ENCODE results near the gene KAZN. TPM values are rescaled to one million over a fixed set of nuclear protein-coding genes. Genes with fewer than 3 reads are reported as not detected.

KAZN gene
- total and polyA plus RNA-seq, 11 donors, result 0.65 to 6.5 (median 2.3) TPM

DNA sequence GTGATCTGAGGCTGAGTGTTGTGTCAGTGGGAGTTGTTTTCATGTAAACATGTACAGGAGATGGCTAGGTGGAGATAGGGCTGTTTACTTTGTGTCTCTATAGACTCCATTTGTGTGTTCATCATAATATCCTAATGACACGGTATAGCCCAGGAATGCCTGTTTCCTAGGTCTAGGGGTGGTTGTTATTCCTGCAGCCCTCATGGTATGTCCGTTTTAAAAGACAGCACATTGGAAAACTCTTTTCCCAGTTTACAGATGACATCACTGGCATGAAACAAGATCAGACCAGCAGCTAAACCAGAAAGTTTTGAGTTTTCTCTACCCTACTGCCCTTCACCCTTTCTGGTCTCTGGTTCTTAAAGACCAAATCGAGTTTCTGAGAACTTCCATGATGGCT lies 327.7 kb downstream of the KAZN start:
- H3K9me3 ChIP-seq, result no peaks in the 10 kb centered on the region
- intact Hi-C loops (cut with DNase I), result no loop called here
- TF ChIP-seq, protein P1, sequence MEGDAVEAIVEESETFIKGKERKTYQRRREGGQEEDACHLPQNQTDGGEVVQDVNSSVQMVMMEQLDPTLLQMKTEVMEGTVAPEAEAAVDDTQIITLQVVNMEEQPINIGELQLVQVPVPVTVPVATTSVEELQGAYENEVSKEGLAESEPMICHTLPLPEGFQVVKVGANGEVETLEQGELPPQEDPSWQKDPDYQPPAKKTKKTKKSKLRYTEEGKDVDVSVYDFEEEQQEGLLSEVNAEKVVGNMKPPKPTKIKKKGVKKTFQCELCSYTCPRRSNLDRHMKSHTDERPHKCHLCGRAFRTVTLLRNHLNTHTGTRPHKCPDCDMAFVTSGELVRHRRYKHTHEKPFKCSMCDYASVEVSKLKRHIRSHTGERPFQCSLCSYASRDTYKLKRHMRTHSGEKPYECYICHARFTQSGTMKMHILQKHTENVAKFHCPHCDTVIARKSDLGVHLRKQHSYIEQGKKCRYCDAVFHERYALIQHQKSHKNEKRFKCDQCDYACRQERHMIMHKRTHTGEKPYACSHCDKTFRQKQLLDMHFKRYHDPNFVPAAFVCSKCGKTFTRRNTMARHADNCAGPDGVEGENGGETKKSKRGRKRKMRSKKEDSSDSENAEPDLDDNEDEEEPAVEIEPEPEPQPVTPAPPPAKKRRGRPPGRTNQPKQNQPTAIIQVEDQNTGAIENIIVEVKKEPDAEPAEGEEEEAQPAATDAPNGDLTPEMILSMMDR (IDR thresholded peaks at IDR 0.05), result no peak
- no peak for TF ChIP-seq POLR2A (IDR thresholded peaks at IDR 0.05)
- 68 to 84% (median 78%) methylated on average over 3 of the region's 3 CpGs for WGBS, 4 donors
- no peaks in the 10 kb centered on the region for H3K36me3 ChIP-seq
- peaks cover 0 to 33% (median 8%) of the 10 kb centered on the region in 9 donors for H3K27me3 ChIP-seq
- ATAC-seq (no peak), DNase-seq (no peak)
- no peak overlapping the region for H3K27ac ChIP-seq
- H3K4me3 ChIP-seq, result no peak overlapping the region
- peaks cover 0 to 40% (median 23%) of the 10 kb centered on the region in 12 donors for H3K4me1 ChIP-seq

DNA sequence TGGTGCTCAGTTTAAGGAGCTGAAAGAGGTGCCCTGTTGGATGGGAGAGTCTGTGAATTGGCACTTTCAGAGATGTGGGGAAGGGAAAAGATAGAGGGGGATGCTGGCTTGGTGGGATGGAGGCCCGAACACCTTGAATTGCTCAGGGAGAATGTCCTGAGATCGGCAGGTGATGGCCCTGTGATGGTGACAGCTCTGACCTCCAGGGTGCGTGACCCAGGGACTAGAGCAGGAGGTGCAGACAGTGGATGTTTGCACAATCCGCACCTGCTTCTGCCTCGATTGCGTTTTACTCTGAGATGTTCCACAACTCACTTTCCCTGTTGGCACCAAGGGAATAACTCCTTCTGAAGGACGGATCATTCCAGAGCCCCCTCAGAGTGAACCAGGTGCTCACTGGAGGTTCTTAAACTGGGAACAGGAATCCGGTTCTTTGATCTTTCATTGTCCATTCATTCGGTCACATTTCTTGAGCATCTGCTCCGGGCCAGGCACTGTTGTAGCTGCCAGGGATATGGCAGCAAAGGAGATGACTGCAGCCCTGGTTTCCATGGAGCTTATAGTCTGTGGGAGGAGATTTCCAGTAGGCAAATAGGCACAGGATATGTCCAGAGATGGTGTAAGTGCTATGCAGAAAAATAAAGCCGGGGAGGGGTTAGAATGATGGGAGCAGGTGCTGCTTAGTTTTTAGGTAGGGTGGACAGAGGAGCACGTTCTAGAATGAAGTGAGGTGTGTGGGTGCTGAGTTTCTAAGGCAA lies 328.5 kb downstream of the KAZN start:
- no peak overlapping the region for H3K4me3 ChIP-seq
- peaks cover 0 to 33% (median 8%) of the 10 kb centered on the region in 9 donors for H3K27me3 ChIP-seq
- no peaks in the 10 kb centered on the region for H3K9me3 ChIP-seq
- intact Hi-C loops (cut with DNase I), result no loop called here
- no peak overlapping the region for H3K27ac ChIP-seq
- H3K36me3 ChIP-seq, result no peaks in the 10 kb centered on the region
- DNase-seq, result no peak
- 83 to 87% (median 86%) methylated on average over 12 of the region's 12 CpGs for whole genome bisulfite sequencing, 4 donors
- H3K4me1 ChIP-seq, result peaks cover 0 to 40% (median 23%) of the 10 kb centered on the region in 12 donors
- ATAC-seq, result no peak
- TF ChIP-seq, protein P1 (IDR thresholded peaks at IDR 0.05), result no peak
- no peak for TF ChIP-seq POLR2A (IDR thresholded peaks at IDR 0.05)

- H3K4me3 ChIP-seq, result no peak overlapping the region
- peak in 1 of 5 donors; percentile 0 for DNase-seq
- peaks cover 0 to 37% (median 23%) of the 10 kb centered on the region in 12 donors for H3K4me1 ChIP-seq
- ATAC-seq, result no peak
- intact Hi-C loops (cut with DNase I), result no loop called here
- no peaks in the 10 kb centered on the region for H3K9me3 ChIP-seq
- no peak overlapping the region for H3K27ac ChIP-seq
- H3K36me3 ChIP-seq, result no peaks in the 10 kb centered on the region
- peaks cover 0 to 32% (median 8%) of the 10 kb centered on the region in 9 donors for H3K27me3 ChIP-seq
- no peak for TF ChIP-seq POLR2A (IDR thresholded peaks at IDR 0.05)
- WGBS, 4 donors, result 70 to 76% (median 74%) methylated on average over 7 of the region's 7 CpGs
Observed at GRCh38 chr1:14928412-14928811, 329.9 kb downstream of the KAZN start.

GRCh38 chr1:14928886-14929546 lies 330.5 kb downstream of the KAZN start:
- peak in 1 of 5 donors; percentile 8 for DNase-seq

More at GRCh38 chr1:14928886-14929546, 330.5 kb downstream of the KAZN start:
- Histone ChIP-seq H3K27ac (no peak overlapping the region), H3K4me3 (no peak overlapping the region), H3K9me3 (no peaks in the 10 kb centered on the region), H3K36me3 (no peaks in the 10 kb centered on the region), H3K27me3 (peaks cover 0 to 28% (median 8%) of the 10 kb centered on the region in 9 donors), H3K4me1 (peaks cover 0 to 33% (median 22%) of the 10 kb centered on the region in 12 donors)
- ATAC-seq, result no peak
- intact Hi-C loops (cut with DNase I), result no loop called here
- WGBS, 4 donors, result 90 to 100% (median 97%) methylated on average over 2 of the region's 2 CpGs
- TF ChIP-seq, protein P1 (IDR thresholded peaks at IDR 0.05), result no peak
- TF ChIP-seq POLR2A (IDR thresholded peaks at IDR 0.05), result no peak
